ENCODE results near the gene FBXL15. TPM values are rescaled to one million over a fixed set of nuclear protein-coding genes. Genes with fewer than 3 reads are reported as not detected.

The FBXL15 gene
- total and polyA plus RNA-seq, 9 of the 15 experiments (the other 6 are each of a cell fraction or from before 2014, with no cell fraction given): 0.08 to 25.9 (median 3.5) TPM

DNA sequence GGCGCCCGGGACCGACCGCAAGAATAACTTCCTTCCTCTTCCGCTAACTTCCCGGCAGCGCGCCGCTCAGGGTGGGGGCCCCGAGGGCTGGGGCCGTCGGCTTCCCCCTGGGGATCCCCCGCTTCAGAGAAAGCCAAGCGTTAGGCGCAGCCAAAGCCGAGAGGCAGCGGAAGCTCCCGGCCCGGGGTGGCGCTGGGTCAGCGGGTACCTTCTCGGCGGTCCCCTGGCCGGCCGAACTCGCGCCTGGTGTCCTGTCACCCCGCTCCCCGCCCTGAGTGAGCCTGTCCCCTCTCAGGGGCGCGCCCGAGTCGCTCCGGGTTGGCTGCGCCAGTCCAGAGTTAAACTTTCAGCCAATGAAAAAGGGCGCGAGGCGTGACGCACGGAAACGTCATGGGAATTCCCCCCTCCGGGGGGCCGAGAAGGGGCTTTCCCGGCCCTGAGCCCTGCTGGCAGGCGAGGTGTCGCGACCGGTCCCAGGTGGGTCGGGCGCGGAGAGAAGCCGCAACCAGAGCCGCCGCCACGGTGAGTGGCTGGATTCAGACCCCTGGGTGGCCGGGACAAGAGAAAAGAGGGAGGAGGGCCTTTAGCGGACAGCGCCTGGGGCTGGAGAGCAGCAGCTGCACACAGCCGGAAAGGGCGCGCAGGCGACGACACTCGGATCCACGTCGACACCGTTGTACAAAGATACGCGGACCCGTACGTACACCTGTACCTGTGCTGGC, 26.4 kb upstream of the FBXL15 start (continued):
- no peak for TF ChIP-seq RBM14 (IDR thresholded peaks at IDR 0.05; ENCODE audit: borderline replicate concordance, insufficient read depth, low read depth, low read length)
- TF ChIP-seq PPARD (CRISPR knock-in tag; IDR thresholded peaks at IDR 0.05): no peak
- peak; percentile 30; the same call in 1 of the 2 replicates for TF ChIP-seq SP1 (CRISPR knock-in tag; IDR thresholded peaks at IDR 0.05)
- TF ChIP-seq SNRNP70 (optimal IDR thresholded peaks at IDR 0.05; ENCODE audit: low read depth, low read length): no peak
- TF ChIP-seq, protein P1, sequence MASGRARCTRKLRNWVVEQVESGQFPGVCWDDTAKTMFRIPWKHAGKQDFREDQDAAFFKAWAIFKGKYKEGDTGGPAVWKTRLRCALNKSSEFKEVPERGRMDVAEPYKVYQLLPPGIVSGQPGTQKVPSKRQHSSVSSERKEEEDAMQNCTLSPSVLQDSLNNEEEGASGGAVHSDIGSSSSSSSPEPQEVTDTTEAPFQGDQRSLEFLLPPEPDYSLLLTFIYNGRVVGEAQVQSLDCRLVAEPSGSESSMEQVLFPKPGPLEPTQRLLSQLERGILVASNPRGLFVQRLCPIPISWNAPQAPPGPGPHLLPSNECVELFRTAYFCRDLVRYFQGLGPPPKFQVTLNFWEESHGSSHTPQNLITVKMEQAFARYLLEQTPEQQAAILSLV (tag; IDR thresholded peaks at IDR 0.05): no peak
- no peak for TF ChIP-seq KLF13 (tag; IDR thresholded peaks at IDR 0.05; ENCODE audit: borderline replicate concordance, low read depth)
- TF ChIP-seq, protein P2, sequence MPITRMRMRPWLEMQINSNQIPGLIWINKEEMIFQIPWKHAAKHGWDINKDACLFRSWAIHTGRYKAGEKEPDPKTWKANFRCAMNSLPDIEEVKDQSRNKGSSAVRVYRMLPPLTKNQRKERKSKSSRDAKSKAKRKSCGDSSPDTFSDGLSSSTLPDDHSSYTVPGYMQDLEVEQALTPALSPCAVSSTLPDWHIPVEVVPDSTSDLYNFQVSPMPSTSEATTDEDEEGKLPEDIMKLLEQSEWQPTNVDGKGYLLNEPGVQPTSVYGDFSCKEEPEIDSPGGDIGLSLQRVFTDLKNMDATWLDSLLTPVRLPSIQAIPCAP (CRISPR knock-in tag; IDR thresholded peaks at IDR 0.05; ENCODE audit: borderline replicate concordance): no peak
- TF ChIP-seq, protein P3, sequence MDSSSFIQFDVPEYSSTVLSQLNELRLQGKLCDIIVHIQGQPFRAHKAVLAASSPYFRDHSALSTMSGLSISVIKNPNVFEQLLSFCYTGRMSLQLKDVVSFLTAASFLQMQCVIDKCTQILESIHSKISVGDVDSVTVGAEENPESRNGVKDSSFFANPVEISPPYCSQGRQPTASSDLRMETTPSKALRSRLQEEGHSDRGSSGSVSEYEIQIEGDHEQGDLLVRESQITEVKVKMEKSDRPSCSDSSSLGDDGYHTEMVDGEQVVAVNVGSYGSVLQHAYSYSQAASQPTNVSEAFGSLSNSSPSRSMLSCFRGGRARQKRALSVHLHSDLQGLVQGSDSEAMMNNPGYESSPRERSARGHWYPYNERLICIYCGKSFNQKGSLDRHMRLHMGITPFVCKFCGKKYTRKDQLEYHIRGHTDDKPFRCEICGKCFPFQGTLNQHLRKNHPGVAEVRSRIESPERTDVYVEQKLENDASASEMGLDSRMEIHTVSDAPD (CRISPR knock-in tag; IDR thresholded peaks at IDR 0.05): no peak
- TF ChIP-seq, protein P4, sequence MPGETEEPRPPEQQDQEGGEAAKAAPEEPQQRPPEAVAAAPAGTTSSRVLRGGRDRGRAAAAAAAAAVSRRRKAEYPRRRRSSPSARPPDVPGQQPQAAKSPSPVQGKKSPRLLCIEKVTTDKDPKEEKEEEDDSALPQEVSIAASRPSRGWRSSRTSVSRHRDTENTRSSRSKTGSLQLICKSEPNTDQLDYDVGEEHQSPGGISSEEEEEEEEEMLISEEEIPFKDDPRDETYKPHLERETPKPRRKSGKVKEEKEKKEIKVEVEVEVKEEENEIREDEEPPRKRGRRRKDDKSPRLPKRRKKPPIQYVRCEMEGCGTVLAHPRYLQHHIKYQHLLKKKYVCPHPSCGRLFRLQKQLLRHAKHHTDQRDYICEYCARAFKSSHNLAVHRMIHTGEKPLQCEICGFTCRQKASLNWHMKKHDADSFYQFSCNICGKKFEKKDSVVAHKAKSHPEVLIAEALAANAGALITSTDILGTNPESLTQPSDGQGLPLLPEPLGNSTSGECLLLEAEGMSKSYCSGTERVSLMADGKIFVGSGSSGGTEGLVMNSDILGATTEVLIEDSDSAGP (CRISPR knock-in tag; IDR thresholded peaks at IDR 0.05): no peak
- TF ChIP-seq MAFF (IDR thresholded peaks at IDR 0.05; ENCODE audit: low read length): no peak
- TF ChIP-seq TRIM24 (IDR thresholded peaks at IDR 0.05): no peak
- TF ChIP-seq, protein P5, sequence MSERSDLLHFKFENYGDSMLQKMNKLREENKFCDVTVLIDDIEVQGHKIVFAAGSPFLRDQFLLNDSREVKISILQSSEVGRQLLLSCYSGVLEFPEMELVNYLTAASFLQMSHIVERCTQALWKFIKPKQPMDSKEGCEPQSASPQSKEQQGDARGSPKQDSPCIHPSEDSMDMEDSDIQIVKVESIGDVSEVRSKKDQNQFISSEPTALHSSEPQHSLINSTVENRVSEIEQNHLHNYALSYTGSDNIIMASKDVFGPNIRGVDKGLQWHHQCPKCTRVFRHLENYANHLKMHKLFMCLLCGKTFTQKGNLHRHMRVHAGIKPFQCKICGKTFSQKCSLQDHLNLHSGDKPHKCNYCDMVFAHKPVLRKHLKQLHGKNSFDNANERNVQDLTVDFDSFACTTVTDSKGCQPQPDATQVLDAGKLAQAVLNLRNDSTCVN (CRISPR knock-in tag; IDR thresholded peaks at IDR 0.05): no peak
- no peak; the same call in none of the 2 replicates for TF ChIP-seq L3MBTL2 (IDR thresholded peaks at IDR 0.05)
- no peak for TF ChIP-seq TCF7 (IDR thresholded peaks at IDR 0.05; ENCODE audit: borderline replicate concordance)
- TF ChIP-seq ZNF175 (CRISPR knock-in tag; IDR thresholded peaks at IDR 0.05; ENCODE audit: low read depth): no peak
- TF ChIP-seq COPS2 (conservative IDR thresholded peaks at IDR 0.05): no peak
- TF ChIP-seq, protein P6, sequence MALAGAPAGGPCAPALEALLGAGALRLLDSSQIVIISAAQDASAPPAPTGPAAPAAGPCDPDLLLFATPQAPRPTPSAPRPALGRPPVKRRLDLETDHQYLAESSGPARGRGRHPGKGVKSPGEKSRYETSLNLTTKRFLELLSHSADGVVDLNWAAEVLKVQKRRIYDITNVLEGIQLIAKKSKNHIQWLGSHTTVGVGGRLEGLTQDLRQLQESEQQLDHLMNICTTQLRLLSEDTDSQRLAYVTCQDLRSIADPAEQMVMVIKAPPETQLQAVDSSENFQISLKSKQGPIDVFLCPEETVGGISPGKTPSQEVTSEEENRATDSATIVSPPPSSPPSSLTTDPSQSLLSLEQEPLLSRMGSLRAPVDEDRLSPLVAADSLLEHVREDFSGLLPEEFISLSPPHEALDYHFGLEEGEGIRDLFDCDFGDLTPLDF (CRISPR knock-in tag; IDR thresholded peaks at IDR 0.05): no peak
- TF ChIP-seq PHF21A (IDR thresholded peaks at IDR 0.05; ENCODE audit: borderline replicate concordance, low read depth): no peak
- TF ChIP-seq DDX20 (tag; IDR thresholded peaks at IDR 0.05; ENCODE audit: low read depth): no peak
